Measurements from ENCODE around the gene EID2. TPM values are rescaled to one million over a fixed set of nuclear protein-coding genes. Genes with fewer than 3 reads are reported as not detected.

Gene EID2
- total RNA-seq, 1 experiment from 2014 or later: 25.2 TPM

DNA sequence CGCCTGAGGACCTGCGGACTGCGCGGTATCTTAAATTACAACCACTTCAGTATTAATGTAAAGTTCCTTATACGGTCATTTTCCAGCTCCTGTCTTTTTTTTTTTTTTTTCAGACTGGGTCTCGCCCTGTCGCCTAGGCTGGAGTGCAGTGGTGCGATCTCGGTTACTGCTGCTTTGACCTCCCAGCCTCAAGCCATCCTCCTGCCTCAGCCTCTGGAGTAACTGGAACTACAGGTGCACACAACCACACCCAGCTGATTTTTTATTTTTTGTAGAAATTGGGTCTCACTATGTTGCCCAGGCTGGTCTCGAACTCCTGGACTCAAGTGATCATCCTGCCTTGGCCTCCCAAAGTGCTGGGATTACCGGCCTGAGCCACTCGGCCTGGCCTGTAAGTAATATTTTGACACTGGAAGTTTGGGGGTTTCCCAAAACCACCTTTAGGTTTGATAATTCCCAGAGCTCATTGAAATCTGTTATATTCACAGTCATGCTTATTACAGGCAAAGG, 6.9 kb downstream of the EID2 start:
- TF ChIP-seq, protein P1, sequence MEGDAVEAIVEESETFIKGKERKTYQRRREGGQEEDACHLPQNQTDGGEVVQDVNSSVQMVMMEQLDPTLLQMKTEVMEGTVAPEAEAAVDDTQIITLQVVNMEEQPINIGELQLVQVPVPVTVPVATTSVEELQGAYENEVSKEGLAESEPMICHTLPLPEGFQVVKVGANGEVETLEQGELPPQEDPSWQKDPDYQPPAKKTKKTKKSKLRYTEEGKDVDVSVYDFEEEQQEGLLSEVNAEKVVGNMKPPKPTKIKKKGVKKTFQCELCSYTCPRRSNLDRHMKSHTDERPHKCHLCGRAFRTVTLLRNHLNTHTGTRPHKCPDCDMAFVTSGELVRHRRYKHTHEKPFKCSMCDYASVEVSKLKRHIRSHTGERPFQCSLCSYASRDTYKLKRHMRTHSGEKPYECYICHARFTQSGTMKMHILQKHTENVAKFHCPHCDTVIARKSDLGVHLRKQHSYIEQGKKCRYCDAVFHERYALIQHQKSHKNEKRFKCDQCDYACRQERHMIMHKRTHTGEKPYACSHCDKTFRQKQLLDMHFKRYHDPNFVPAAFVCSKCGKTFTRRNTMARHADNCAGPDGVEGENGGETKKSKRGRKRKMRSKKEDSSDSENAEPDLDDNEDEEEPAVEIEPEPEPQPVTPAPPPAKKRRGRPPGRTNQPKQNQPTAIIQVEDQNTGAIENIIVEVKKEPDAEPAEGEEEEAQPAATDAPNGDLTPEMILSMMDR (conservative IDR thresholded peaks at IDR 0.05; ENCODE audit: low read depth, low read length): no peak
- TF ChIP-seq EZH2 (IDR thresholded peaks at IDR 0.05; ENCODE audit: borderline replicate concordance, low read depth, low read length, poor library complexity, severe bottlenecking): no peak
- H3K27me3 ChIP-seq (replicated peaks; ENCODE audit: insufficient read depth, low read depth, low read length, poor library complexity): no peaks in the 10 kb centered on the region
- intact Hi-C loops (cut with micrococcal nuclease; ENCODE audit: unreplicated experiment): loop anchor here (2.0 to 10.0 kb wide), 4 partner anchors 52 to 418 kb away; partner anchors contain the start of gene TIMM50
- POLR2A ChIA-PET (ENCODE audit: low non-redundant PET): no interaction called here
- peak overlapping the region; percentile 81 for H3K4me3 ChIP-seq (ENCODE audit: low read depth, low read length, poor library complexity, severe bottlenecking)
- peaks cover 10% of the 10 kb centered on the region for H3K4me1 ChIP-seq (ENCODE audit: insufficient read depth, low read length, poor library complexity, severe bottlenecking)
- no peaks in the 10 kb centered on the region for H3K9me3 ChIP-seq (ENCODE audit: low read depth, low read length, poor library complexity, severe bottlenecking)
- no peak overlapping the region for H3K27ac ChIP-seq (ENCODE audit: low read depth, low read length, poor library complexity, severe bottlenecking)
- no TSS peak for BruUV-seq (replicated peaks)
- CTCF ChIA-PET: interaction anchor here (0.7 to 1.3 kb wide), 2 partner anchors 13 to 93 kb away, joined by 5 to 8 read pairs; no protein-coding TSS in a partner anchor
- no peak for DNase-seq (ENCODE audit: low spot score)
- H3K36me3 ChIP-seq (ENCODE audit: insufficient read depth, low read length, poor library complexity, severe bottlenecking): no peaks in the 10 kb centered on the region

DNA sequence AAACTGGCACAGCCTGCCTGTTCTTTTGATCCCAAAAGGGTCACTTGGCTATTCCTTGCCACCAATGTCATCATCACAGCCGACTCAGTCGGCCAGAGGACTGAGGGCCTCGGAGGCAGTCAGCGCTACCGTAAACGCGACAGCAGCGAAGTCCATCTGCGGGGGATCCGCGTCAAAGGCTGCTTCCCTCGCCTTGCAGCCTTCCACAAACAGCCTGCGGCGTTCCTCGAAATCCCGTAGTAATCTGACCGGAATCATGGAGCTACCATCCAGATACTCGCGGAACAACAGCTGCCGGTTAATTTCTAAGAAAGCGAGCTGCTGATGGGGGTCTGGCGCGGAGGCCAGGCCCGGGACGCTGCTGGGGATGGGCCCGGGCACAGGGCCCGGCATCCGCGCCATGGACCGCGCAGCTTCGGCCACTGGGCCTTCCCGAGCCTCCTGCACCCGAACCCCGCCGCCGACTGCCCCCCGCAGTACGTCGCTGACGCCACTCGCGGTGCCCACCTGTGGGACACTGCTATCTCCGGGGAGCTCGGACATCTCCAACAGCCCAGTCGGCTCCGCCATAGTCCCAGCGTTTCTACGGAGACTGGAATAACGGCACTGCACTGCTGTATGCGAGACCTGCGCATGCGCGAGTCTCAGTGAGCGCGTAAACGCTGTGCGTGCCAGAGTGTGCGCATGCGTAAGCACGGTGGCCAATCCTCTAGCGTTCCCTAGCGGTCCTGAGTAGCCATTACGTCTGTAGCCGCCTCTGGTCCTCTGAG, 7.5 kb downstream of the EID2 start, which contains the start of gene EID2B:
EID2B (minus strand) TSS at position 620 of the 770 bp plus-strand sequence; CDS start at position 570, 50 bp downstream.
- ChIA-PET POLR2A (ENCODE audit: low non-redundant PET) (no interaction called here), CTCF (interaction anchor here (0.7 to 1.3 kb wide), 3 partner anchors 13 to 92 kb away, joined by 3 to 8 read pairs (median 5); no protein-coding TSS in a partner anchor)
- H3K27ac ChIP-seq (ENCODE audit: low read depth, low read length, poor library complexity, severe bottlenecking): peak within 1 kb of the TSS; percentile 60
- intact Hi-C loops (cut with micrococcal nuclease; ENCODE audit: unreplicated experiment): loop anchor here (2.0 to 10.0 kb wide), 4 partner anchors 52 to 418 kb away; partner anchors contain the start of gene TIMM50
- BruUV-seq (replicated peaks): no TSS peak
- no peaks in the 10 kb centered on the region for H3K27me3 ChIP-seq (replicated peaks; ENCODE audit: insufficient read depth, low read depth, low read length, poor library complexity)
- peaks cover 10% of the 10 kb centered on the region for H3K4me1 ChIP-seq (ENCODE audit: insufficient read depth, low read length, poor library complexity, severe bottlenecking)
- TF ChIP-seq, protein P1 (conservative IDR thresholded peaks at IDR 0.05; ENCODE audit: low read depth, low read length): peak; percentile 94
- no peak for TF ChIP-seq EZH2 (IDR thresholded peaks at IDR 0.05; ENCODE audit: borderline replicate concordance, low read depth, low read length, poor library complexity, severe bottlenecking)
- no peaks in the 10 kb centered on the region for H3K36me3 ChIP-seq (ENCODE audit: insufficient read depth, low read length, poor library complexity, severe bottlenecking)
- DNase-seq (ENCODE audit: low spot score): peak; percentile 97
- H3K4me3 ChIP-seq (ENCODE audit: low read depth, low read length, poor library complexity, severe bottlenecking): peak within 1 kb of the TSS; percentile 81
- no peaks in the 10 kb centered on the region for H3K9me3 ChIP-seq (ENCODE audit: low read depth, low read length, poor library complexity, severe bottlenecking)

DNA sequence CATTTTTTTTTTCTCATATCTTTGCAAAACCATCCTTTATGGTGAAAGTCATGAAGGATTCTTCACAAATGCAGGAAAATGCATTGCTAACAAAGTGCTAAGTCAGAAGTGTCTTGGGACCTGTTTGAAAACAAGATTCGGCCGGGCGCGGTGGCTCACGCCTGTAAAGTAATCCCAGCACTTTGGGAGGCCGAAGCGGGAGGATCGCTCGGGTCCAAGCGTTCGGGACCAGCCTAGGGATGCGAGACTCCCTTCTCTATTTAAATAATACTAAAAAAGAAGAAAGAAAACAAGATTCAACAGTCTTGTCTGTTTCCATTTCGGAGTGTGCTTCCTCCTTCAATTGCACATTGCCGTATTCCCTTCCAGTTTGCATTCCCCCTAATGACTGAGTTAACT, 8.1 kb downstream of the EID2 start:
- CTCF ChIA-PET: interaction anchor here (0.7 to 1.3 kb wide), 2 partner anchors 29 to 92 kb away, joined by 3 to 8 read pairs; no protein-coding TSS in a partner anchor
- H3K4me3 ChIP-seq (ENCODE audit: low read depth, low read length, poor library complexity, severe bottlenecking): peak overlapping the region; percentile 81

More for the DNA sequence above, 8.1 kb downstream of the EID2 start:
- no peak for DNase-seq (ENCODE audit: low spot score)
- TF ChIP-seq EZH2 (IDR thresholded peaks at IDR 0.05; ENCODE audit: borderline replicate concordance, low read depth, low read length, poor library complexity, severe bottlenecking): no peak
- TF ChIP-seq, protein P1 (conservative IDR thresholded peaks at IDR 0.05; ENCODE audit: low read depth, low read length): no peak
- Histone ChIP-seq H3K27me3 (replicated peaks; ENCODE audit: insufficient read depth, low read depth, low read length, poor library complexity) (no peaks in the 10 kb centered on the region), H3K4me1 (ENCODE audit: insufficient read depth, low read length, poor library complexity, severe bottlenecking) (peaks cover 10% of the 10 kb centered on the region), H3K36me3 (ENCODE audit: insufficient read depth, low read length, poor library complexity, severe bottlenecking) (no peaks in the 10 kb centered on the region), H3K27ac (ENCODE audit: low read depth, low read length, poor library complexity, severe bottlenecking) (peak overlapping the region; percentile 60), H3K9me3 (ENCODE audit: low read depth, low read length, poor library complexity, severe bottlenecking) (no peaks in the 10 kb centered on the region)
- BruUV-seq (replicated peaks): no TSS peak
- intact Hi-C loops (cut with micrococcal nuclease; ENCODE audit: unreplicated experiment): loop anchor here (2.0 to 10.0 kb wide), 4 partner anchors 51 to 417 kb away; partner anchors contain the start of gene TIMM50
- POLR2A ChIA-PET (ENCODE audit: low non-redundant PET): no interaction called here

Measured in A673 (cell line).